ENCODE results near the gene PGA4. TPM values are rescaled to one million over a fixed set of nuclear protein-coding genes. Genes with fewer than 3 reads are reported as not detected.

PGA4 gene
- 0.23 TPM for total RNA-seq

DNA sequence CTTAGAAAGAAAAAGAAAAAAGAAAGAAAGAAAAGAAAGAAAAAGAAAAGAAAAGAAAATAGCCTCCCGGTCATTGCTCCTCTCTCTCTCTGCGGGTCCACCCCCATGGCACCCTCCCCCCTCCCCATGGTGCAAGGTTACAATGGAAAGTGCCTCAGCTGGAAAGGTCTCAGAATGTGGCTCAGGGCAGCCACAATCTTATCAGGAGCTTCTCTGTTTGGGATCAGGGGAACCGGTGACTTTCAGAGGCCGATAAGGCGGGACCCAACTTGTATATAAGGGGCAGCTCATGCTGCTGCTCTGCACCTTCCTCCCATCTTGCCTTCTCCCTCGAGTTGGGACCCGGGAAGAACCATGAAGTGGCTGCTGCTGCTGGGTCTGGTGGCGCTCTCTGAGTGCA is at the start of gene PGA4:
TSS of gene PGA4 (plus strand) at position 301 of the 400 bp plus-strand sequence. CDS start at position 355, 54 bp downstream.

GRCh38 chr11:61202950-61203746 is 19.0 kb upstream of the PGA4 start, which contains the start of gene PGA3:
Gene PGA3 (plus strand): TSS chr11:61203515. CDS start chr11:61203565, 50 bp downstream.

DNA sequence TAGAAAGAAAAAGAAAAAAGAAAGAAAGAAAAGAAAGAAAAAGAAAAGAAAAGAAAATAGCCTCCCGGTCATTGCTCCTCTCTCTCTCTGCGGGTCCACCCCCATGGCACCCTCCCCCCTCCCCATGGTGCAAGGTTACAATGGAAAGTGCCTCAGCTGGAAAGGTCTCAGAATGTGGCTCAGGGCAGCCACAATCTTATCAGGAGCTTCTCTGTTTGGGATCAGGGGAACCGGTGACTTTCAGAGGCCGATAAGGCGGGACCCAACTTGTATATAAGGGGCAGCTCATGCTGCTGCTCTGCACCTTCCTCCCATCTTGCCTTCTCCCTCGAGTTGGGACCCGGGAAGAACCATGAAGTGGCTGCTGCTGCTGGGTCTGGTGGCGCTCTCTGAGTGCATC is 18.7 kb downstream of the PGA4 start, which contains the start of gene PGA5:
TSS of gene PGA5 (plus strand) at position 301 of the 400 bp plus-strand sequence. CDS start at position 353, 52 bp downstream.

Other genes with a start within 250 kb of the PGA4 start
- not detected for gene CD5, start 119.9 kb upstream of the PGA4 start, total RNA-seq
- 6.2 TPM for gene VPS37C, start 60.9 kb upstream of the PGA4 start, total RNA-seq
- gene PGA3, start 18.8 kb upstream of the PGA4 start, total RNA-seq = not detected
- not detected for gene PGA5, start 18.8 kb downstream of the PGA4 start, total RNA-seq
- 1.4 TPM for gene VWCE, start 73.0 kb downstream of the PGA4 start, total RNA-seq
- 200 TPM for gene DDB1, start 110.8 kb downstream of the PGA4 start, total RNA-seq
- gene TKFC, start 110.9 kb downstream of the PGA4 start, total RNA-seq = 12.9 TPM
- gene CYB561A3, start 139.5 kb downstream of the PGA4 start, total RNA-seq = 12.7 TPM
- 26.8 TPM for gene TMEM138, start 140.0 kb downstream of the PGA4 start, total RNA-seq
- 14.8 TPM for gene TMEM216, start 170.2 kb downstream of the PGA4 start, total RNA-seq
- 31.1 TPM for gene CPSF7, start 207.6 kb downstream of the PGA4 start, total RNA-seq
- 57.7 TPM for gene SDHAF2, start 207.8 kb downstream of the PGA4 start, total RNA-seq

Data from diencephalon (tissue), 1 donor.